Stomach smooth muscle (tissue), 2 donors: Measurements from ENCODE around the gene HSD17B3.

ENCODE experiments used
- H3K27ac ChIP-seq: one replicate; pipeline ENCODE4 v1.7.0; 2013; ENCODE audit warnings: mild to moderate bottlenecking, low read length, inconsistent platforms
- H3K27me3 ChIP-seq, 2 donors: one replicate each; pipeline ENCODE4 v1.7.0; 2013; ENCODE audit warnings: low read length in 2 of 2; ENCODE audit not compliant: insufficient read depth in 2 of 2, control insufficient read depth in 1 of 2
- H3K36me3 ChIP-seq, 2 donors: one replicate each; pipeline ENCODE4 v1.7.0; 2013; ENCODE audit warnings: low read length in 2 of 2; ENCODE audit not compliant: control insufficient read depth in 2 of 2, insufficient read depth in 2 of 2
- H3K4me1 ChIP-seq: one replicate; pipeline ENCODE4 v1.7.0; 2013; ENCODE audit warnings: low read length; ENCODE audit not compliant: control insufficient read depth, insufficient read depth
- H3K4me3 ChIP-seq, 2 donors: one replicate each; pipeline ENCODE4 v1.7.0; 2013; ENCODE audit warnings: low read length in 2 of 2
- H3K9ac ChIP-seq, 2 donors: one replicate each; pipeline ENCODE4 v1.7.0; 2013; ENCODE audit warnings: low read length in 2 of 2, mild to moderate bottlenecking in 1 of 2
- H3K9me3 ChIP-seq, 2 donors: one replicate each; pipeline ENCODE4 v1.7.0; 2013; ENCODE audit warnings: low read length in 2 of 2; ENCODE audit not compliant: control insufficient read depth in 2 of 2
- donor health status: healthy.
- donor health status: Pancreatic carcinoma.

The HSD17B3 gene

DNA sequence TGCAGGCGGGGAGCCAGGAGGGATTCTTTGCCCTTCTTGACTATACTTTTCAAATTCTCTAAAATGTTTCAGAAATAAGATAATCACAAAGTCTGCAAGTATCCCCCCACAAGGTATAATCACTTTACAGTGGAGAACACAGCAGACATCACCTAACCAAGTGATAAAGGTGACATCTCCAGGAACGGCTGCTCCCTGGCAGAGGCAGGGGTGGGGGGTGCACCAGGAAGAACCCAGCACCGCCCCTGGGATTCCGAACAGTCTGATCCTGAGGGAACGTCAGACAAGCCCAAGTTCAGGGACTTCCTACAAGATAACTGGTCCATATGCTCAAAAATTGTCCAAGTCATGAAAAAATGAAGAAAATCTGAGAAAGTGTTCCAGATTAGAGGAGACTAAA lies 85.4 kb downstream of the HSD17B3 start:
- Histone ChIP-seq H3K9me3 (no peaks in the 10 kb centered on the region), H3K4me3 (no peak overlapping the region), H3K27ac (no peak overlapping the region), H3K27me3 (no peaks in the 10 kb centered on the region), H3K36me3 (no peaks in the 10 kb centered on the region), H3K4me1 (peaks cover 21% of the 10 kb centered on the region), H3K9ac (no peak overlapping the region)

DNA sequence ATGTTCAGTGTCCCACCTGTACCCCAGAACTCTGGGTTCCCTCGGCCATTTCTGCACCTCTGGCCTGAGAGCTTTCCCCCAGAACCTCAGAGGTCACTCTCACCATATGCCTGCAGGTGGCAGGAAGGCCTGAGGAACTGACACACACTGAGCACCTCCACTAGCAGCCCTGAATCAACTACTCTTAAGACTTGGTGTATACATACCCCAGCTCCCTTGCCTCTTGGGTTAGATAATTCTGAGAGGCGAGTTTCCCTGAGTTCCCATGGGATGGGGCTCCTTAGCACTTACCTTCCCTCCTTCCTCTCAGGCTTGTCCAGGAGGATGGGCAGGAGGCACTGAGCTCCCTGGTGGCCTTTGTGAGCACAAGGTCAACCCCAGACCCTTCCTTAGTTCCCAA lies 86.1 kb downstream of the HSD17B3 start:
- H3K27me3 ChIP-seq, result no peaks in the 10 kb centered on the region

DNA sequence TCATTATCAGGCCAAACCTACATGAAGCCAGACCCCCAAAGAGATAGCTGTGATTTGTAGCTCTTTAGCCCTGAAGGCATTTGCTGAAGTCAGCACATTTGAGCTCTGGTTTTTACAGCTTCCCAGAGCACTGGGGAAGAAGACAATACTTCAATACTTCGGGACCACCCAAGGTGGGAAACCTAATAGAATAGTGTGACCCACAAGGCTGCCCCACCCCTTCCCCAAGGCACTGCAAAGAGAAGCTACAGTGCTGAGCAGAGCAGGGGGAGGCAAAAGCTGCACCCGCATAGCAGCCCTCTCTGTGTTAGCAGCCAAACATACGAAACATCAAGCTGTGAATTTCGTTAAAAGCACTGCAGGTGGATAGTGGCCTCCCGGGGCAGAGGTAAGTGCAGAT lies 87.3 kb downstream of the HSD17B3 start:
- no peaks in the 10 kb centered on the region for H3K27me3 ChIP-seq
- no peaks in the 10 kb centered on the region for H3K36me3 ChIP-seq
- no peak overlapping the region for H3K4me3 ChIP-seq
- no peak overlapping the region for H3K9ac ChIP-seq
- H3K4me1 ChIP-seq, result peaks cover 21% of the 10 kb centered on the region
- no peak overlapping the region for H3K27ac ChIP-seq
- no peaks in the 10 kb centered on the region for H3K9me3 ChIP-seq

More for the DNA sequence above, 86.1 kb downstream of the HSD17B3 start:
- H3K4me3 ChIP-seq, result no peak overlapping the region
- no peak overlapping the region for H3K9ac ChIP-seq
- H3K36me3 ChIP-seq, result no peaks in the 10 kb centered on the region
- no peak overlapping the region for H3K27ac ChIP-seq
- H3K4me1 ChIP-seq, result peaks cover 21% of the 10 kb centered on the region
- no peaks in the 10 kb centered on the region for H3K9me3 ChIP-seq

DNA sequence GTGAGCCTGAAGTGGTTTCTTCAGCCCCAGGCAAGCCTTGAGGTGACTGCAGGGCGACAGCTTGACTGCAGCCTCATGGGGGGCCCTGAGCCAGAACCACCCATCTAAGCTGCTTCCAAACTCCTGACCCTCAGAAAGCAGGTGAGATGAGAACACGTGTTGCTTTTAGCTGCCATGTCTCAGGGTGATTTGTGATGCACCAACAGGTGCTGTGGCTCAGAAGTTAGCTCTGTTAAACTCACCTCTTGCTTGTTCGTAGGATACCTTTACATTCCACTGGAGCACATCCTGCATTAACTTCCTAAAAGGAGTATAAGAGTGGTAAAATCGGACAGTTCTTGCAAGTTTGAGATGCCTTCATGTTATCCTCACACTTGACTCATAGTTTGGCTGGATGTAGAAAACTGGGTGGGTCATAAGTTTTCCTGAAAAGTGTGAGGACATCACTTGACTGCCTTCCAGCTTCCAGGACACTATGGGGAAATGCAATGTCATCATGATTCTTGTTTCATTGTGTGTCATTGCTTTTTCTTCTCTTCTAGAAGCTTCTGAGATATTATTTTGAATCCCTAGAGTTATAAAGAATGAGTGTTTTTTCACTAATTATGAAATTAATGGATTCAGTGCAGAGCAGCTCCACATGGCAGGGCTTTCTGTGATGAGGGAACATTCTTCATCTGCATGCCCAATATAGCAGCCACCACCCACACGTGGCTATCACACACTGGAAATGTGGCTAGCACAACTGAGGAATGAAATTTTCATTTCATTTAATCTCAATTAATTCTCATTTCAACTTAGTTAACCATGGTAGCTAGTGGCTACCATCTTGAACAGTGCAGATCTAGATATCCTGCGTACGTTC lies 92.3 kb downstream of the HSD17B3 start:
- Histone ChIP-seq H3K27me3 (no peaks in the 10 kb centered on the region), H3K9ac (no peak overlapping the region), H3K9me3 (peaks cover 2 to 3% of the 10 kb centered on the region in 2 donors), H3K27ac (no peak overlapping the region), H3K36me3 (no peaks in the 10 kb centered on the region), H3K4me3 (no peak overlapping the region), H3K4me1 (no peaks in the 10 kb centered on the region)

DNA sequence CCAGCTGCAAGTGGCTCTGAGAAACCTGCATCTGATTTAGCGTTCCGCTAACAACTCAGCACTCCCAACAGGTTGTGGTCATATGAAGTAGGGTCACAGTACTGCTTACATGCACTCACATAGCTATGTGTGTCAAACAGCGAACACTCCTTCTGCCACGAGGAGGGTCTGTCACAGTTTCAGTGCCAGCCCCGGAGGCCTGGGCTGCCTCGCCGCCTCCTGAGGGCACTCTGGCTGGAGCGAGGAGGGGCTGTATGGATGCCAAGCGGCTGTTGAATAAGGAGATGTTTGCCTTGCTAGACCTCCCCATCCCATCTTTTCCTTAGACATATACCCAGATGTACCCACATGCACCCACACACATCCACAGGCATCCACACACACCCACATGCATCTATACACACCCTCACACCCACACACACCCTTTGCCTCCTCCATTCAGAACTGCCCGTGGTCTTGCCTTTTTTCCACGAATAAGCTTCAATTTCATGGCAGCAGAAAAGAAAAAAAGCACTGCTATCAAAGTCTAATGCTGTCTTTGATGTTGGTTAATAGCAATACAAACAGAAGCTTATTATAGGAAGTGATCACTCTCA lies 95.7 kb downstream of the HSD17B3 start:
- no peaks in the 10 kb centered on the region for H3K36me3 ChIP-seq
- peaks cover 2 to 5% of the 10 kb centered on the region in 2 donors for H3K9me3 ChIP-seq
- H3K4me1 ChIP-seq, result no peaks in the 10 kb centered on the region
- no peak overlapping the region for H3K4me3 ChIP-seq
- H3K27ac ChIP-seq, result no peak overlapping the region
- H3K9ac ChIP-seq, result no peak overlapping the region
- no peaks in the 10 kb centered on the region for H3K27me3 ChIP-seq

DNA sequence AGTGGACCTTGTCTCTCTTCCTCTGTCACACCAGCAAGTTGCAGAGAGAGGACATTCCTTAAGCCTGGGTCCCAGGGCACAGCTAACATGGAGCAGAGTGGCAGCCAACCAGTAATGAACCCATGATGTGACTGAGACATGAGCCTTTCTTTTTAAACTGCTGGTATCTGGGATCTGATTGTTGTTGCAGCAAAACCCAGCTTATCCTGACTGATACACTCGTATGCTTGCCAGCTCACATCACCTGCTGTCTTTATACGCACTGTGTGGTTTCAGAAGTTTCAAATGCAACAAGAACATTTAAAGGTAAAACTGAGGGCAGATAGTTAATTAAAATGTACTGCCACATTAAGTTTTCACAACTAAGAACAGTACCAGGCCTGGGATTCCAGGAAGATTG lies 97.1 kb downstream of the HSD17B3 start:
- no peak overlapping the region for H3K9ac ChIP-seq
- H3K4me3 ChIP-seq, result no peak overlapping the region
- peaks cover 2 to 5% of the 10 kb centered on the region in 2 donors for H3K9me3 ChIP-seq
- H3K36me3 ChIP-seq, result no peaks in the 10 kb centered on the region
- H3K4me1 ChIP-seq, result no peaks in the 10 kb centered on the region
- H3K27ac ChIP-seq, result no peak overlapping the region
- H3K27me3 ChIP-seq, result no peaks in the 10 kb centered on the region

DNA sequence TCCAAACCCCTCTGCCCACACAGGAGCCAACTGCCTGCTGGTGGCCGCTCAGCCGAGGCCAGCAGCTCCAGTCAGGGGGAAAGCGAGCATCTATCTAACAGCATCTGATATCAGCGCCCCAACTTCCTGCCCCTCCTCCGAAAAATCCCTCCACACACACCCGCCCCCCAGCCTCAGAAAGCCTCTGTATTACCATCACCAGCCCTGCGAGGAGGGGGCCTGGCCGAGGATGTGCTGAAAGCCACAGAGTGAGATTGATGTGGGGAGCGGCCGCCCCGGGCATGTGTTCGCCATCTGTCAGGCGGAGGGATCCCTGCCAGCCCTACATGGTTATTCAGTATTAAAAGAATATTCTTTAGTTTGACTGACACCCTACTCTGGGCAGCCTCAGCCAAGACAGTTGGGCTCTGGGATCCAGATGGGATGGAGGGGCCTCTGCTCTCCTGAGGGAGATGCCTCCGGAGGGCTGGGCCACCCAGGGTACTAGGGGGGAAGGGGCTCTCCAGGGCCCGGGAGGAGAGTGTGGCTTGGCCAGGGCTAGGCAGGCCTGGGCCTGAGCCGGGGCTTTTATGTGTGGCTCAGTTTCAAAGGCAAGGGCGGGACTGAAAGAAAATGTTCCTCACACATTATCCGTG lies 98.0 kb downstream of the HSD17B3 start:
- H3K9me3 ChIP-seq, result peaks cover 2 to 5% of the 10 kb centered on the region in 2 donors
- H3K36me3 ChIP-seq, result no peaks in the 10 kb centered on the region
- H3K4me1 ChIP-seq, result no peaks in the 10 kb centered on the region
- H3K27ac ChIP-seq, result no peak overlapping the region
- no peaks in the 10 kb centered on the region for H3K27me3 ChIP-seq
- no peak overlapping the region for H3K9ac ChIP-seq
- no peak overlapping the region for H3K4me3 ChIP-seq

DNA sequence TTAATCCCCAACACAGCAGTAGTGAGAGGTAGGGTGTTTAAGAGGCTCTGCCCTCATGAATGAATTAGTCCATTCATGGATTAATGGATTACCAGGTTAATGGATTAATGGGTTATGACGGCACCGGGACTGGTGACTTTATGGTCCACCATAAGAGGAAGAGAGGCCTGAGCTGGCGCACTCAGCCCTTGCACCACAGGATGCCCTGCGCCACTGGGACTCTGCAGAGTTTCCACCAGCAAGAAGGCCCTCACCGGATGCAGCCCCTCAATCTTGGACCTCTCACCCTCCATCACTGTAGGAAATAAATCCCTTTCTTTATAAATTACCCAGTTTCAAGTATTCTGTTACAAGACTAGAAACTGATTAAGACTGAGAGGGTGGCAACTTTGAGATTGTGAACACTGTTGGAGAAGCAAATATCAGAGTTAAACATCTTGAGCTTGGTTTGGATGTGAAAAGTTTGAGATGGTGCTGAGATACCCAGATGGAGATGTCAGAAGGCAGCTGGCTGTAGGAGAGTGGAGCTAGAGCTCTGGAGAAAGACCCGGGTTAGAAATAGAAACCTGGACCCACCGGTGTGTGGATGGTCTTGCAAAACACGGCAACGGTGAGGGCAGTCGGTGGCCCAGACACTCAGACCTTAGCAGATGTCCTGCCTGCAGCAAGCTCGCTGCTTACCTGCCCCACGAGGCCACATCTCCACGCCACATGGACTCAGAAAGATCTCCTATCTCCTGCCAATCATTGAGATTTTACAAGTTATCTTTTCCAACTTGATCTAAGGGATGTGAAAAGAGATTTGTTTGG lies 98.8 kb downstream of the HSD17B3 start:
- Histone ChIP-seq H3K9ac (no peak overlapping the region), H3K9me3 (peaks cover 2 to 5% of the 10 kb centered on the region in 2 donors), H3K36me3 (no peaks in the 10 kb centered on the region), H3K4me1 (no peaks in the 10 kb centered on the region), H3K4me3 (no peak overlapping the region), H3K27ac (no peak overlapping the region), H3K27me3 (no peaks in the 10 kb centered on the region)

DNA sequence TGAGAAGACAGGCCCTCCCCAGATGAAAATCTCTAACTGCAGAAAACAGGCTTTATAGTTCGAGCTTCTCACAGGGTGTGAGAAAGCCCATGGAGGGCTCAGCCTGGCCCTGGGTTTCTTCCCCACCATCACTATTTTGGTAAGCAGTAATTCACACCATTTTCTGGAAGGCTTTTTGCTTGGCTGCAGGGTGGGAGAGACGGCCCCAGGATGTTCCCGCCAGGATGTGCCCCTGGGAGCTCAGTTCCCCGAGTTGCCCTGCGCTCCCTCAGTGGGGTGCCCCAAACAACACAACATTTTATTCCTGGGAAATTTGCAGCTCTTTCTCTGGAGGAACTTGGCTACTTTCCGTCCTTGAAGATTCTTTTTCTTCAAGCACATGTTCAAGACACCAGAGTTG lies 100.8 kb downstream of the HSD17B3 start:
- Histone ChIP-seq H3K36me3 (no peaks in the 10 kb centered on the region), H3K4me3 (no peak overlapping the region), H3K9ac (no peak overlapping the region), H3K27me3 (no peaks in the 10 kb centered on the region), H3K9me3 (peaks cover 2 to 5% of the 10 kb centered on the region in 2 donors), H3K4me1 (no peaks in the 10 kb centered on the region), H3K27ac (no peak overlapping the region)

DNA sequence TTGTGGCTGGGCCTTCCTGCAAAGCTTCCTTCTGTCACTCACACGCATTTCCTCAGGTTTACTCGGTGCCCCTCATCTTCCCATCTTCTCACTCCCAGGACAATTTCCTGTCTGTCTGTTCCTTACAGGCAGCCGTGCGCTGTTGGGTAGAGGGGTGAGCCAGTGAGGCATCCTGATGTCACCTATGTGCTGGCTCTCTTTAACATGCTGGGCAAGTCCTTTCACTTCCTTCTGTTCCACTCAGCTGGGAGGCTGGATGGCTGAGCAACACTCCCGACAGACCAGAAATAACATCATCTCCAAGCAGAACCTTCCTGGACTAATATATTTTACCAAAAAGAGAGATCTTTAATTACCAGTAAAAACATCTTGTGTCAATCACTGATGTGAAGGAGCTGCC lies 103.0 kb downstream of the HSD17B3 start:
- Histone ChIP-seq H3K9ac (no peak overlapping the region), H3K27ac (no peak overlapping the region), H3K27me3 (no peaks in the 10 kb centered on the region), H3K4me3 (no peak overlapping the region), H3K4me1 (peaks cover 3% of the 10 kb centered on the region), H3K9me3 (no peaks in the 10 kb centered on the region), H3K36me3 (no peaks in the 10 kb centered on the region)
